Thyroid gland (tissue), 4 donors: Measurements from ENCODE around the gene CNMD.

Experiments
- POLR2A ChIP-seq, 2 donors: fragments of 450-650 bp; IDR thresholded peaks; one replicate each; pipeline ENCODE4 v1.6.1; 2017; ENCODE audit warnings: antibody characterized with exemption in 2 of 2, mild to moderate bottlenecking in 2 of 2, moderate library complexity in 1 of 2
- TF ChIP-seq, protein P1 (sequence below), 6 experiments: fragments of 200-600 bp in 3 of 6; fragments of 450-650 bp in 3 of 6; sonication (generic) in 3 of 6; IDR thresholded peaks; one replicate each; pipeline ENCODE4 v1.5.1; 2016 to 2019; ENCODE audit warnings: antibody characterized with exemption in 6 of 6, mild to moderate bottlenecking in 2 of 6, inconsistent platforms in 1 of 6, moderate library complexity in 1 of 6

GRCh38 chr13:52673465-52673864 lies 66.2 kb downstream of the CNMD start:
- TF ChIP-seq POLR2A (IDR thresholded peaks at IDR 0.05) = no peak
- TF ChIP-seq, protein P1, sequence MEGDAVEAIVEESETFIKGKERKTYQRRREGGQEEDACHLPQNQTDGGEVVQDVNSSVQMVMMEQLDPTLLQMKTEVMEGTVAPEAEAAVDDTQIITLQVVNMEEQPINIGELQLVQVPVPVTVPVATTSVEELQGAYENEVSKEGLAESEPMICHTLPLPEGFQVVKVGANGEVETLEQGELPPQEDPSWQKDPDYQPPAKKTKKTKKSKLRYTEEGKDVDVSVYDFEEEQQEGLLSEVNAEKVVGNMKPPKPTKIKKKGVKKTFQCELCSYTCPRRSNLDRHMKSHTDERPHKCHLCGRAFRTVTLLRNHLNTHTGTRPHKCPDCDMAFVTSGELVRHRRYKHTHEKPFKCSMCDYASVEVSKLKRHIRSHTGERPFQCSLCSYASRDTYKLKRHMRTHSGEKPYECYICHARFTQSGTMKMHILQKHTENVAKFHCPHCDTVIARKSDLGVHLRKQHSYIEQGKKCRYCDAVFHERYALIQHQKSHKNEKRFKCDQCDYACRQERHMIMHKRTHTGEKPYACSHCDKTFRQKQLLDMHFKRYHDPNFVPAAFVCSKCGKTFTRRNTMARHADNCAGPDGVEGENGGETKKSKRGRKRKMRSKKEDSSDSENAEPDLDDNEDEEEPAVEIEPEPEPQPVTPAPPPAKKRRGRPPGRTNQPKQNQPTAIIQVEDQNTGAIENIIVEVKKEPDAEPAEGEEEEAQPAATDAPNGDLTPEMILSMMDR (IDR thresholded peaks at IDR 0.05) = no peak
